ENCODE results near the gene BCAS4.

DNA sequence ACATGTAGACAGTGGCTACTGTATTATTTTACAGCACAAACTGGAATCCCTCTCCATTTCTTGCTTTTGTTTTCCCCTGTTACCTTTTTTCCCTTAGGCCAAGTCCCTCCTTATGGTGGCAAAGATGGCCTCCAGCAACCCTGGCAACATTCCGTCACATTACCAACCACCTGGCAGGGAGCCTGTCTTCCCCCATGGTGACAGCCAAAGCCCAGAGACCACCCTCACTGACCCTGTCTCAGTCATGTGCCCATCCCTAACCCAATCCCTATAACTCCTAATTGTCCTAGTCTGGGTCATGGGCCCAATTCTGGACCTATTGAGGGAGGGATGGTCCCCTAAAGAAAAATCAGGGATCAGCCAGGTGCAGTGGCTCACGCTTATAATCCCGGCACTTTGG is 35.9 kb upstream of the BCAS4 start:
- TF ChIP-seq, protein P1, sequence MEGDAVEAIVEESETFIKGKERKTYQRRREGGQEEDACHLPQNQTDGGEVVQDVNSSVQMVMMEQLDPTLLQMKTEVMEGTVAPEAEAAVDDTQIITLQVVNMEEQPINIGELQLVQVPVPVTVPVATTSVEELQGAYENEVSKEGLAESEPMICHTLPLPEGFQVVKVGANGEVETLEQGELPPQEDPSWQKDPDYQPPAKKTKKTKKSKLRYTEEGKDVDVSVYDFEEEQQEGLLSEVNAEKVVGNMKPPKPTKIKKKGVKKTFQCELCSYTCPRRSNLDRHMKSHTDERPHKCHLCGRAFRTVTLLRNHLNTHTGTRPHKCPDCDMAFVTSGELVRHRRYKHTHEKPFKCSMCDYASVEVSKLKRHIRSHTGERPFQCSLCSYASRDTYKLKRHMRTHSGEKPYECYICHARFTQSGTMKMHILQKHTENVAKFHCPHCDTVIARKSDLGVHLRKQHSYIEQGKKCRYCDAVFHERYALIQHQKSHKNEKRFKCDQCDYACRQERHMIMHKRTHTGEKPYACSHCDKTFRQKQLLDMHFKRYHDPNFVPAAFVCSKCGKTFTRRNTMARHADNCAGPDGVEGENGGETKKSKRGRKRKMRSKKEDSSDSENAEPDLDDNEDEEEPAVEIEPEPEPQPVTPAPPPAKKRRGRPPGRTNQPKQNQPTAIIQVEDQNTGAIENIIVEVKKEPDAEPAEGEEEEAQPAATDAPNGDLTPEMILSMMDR (IDR thresholded peaks at IDR 0.05) = no peak
- no peak for TF ChIP-seq SP1 (CRISPR knock-in tag; conservative IDR thresholded peaks at IDR 0.05)
- TF ChIP-seq, protein P2, sequence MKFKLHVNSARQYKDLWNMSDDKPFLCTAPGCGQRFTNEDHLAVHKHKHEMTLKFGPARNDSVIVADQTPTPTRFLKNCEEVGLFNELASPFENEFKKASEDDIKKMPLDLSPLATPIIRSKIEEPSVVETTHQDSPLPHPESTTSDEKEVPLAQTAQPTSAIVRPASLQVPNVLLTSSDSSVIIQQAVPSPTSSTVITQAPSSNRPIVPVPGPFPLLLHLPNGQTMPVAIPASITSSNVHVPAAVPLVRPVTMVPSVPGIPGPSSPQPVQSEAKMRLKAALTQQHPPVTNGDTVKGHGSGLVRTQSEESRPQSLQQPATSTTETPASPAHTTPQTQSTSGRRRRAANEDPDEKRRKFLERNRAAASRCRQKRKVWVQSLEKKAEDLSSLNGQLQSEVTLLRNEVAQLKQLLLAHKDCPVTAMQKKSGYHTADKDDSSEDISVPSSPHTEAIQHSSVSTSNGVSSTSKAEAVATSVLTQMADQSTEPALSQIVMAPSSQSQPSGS (CRISPR knock-in tag; IDR thresholded peaks at IDR 0.05; ENCODE audit: borderline replicate concordance, low read depth) = no peak
- no peak for TF ChIP-seq PRRX2 (CRISPR knock-in tag; IDR thresholded peaks at IDR 0.05)
- TF ChIP-seq KAT7 (CRISPR knock-in tag; IDR thresholded peaks at IDR 0.05; ENCODE audit: borderline replicate concordance) = no peak
- TF ChIP-seq FOXJ3 (CRISPR knock-in tag; IDR thresholded peaks at IDR 0.05; ENCODE audit: borderline replicate concordance) = no peak
- TF ChIP-seq, protein P3, sequence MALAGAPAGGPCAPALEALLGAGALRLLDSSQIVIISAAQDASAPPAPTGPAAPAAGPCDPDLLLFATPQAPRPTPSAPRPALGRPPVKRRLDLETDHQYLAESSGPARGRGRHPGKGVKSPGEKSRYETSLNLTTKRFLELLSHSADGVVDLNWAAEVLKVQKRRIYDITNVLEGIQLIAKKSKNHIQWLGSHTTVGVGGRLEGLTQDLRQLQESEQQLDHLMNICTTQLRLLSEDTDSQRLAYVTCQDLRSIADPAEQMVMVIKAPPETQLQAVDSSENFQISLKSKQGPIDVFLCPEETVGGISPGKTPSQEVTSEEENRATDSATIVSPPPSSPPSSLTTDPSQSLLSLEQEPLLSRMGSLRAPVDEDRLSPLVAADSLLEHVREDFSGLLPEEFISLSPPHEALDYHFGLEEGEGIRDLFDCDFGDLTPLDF (CRISPR knock-in tag; IDR thresholded peaks at IDR 0.05) = no peak
- TF ChIP-seq, protein P4, sequence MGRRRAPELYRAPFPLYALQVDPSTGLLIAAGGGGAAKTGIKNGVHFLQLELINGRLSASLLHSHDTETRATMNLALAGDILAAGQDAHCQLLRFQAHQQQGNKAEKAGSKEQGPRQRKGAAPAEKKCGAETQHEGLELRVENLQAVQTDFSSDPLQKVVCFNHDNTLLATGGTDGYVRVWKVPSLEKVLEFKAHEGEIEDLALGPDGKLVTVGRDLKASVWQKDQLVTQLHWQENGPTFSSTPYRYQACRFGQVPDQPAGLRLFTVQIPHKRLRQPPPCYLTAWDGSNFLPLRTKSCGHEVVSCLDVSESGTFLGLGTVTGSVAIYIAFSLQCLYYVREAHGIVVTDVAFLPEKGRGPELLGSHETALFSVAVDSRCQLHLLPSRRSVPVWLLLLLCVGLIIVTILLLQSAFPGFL (CRISPR knock-in tag; IDR thresholded peaks at IDR 0.05; ENCODE audit: borderline replicate concordance) = no peak
- TF ChIP-seq IRF2 (CRISPR knock-in tag; IDR thresholded peaks at IDR 0.05; ENCODE audit: borderline replicate concordance, low read depth) = no peak
- no peak for TF ChIP-seq HMGA2 (CRISPR knock-in tag; IDR thresholded peaks at IDR 0.05)
- TF ChIP-seq NR3C1 (CRISPR knock-in tag; conservative IDR thresholded peaks at IDR 0.05; ENCODE audit: low read depth) = no peak
- no peak for TF ChIP-seq E2F5 (CRISPR knock-in tag; IDR thresholded peaks at IDR 0.05)
- no peak for TF ChIP-seq ZNF232 (CRISPR knock-in tag; IDR thresholded peaks at IDR 0.05)
- TF ChIP-seq TP53 (CRISPR knock-in tag; IDR thresholded peaks at IDR 0.05) = no peak
